H1 (cell line): ENCODE data around the gene PLAU. TPM values are rescaled to one million over a fixed set of nuclear protein-coding genes. Genes with fewer than 3 reads are reported as not detected.

Experiments used
- CTCF ChIA-PET: fragments of 300-600 bp; sonication (Branson Sonifier 250); formaldehyde crosslinking; loops from one replicate; lab custom pipeline; 2021; ENCODE audit not compliant: partially characterized antibody; lab: Charles Lee
- POLR2A ChIA-PET: fragments of 300-600 bp; sonication (Branson Sonifier 250); formaldehyde crosslinking; loops from one replicate; lab custom pipeline; 2021; ENCODE audit warnings: inconsistent platforms; ENCODE audit not compliant: partially characterized antibody; lab: Charles Lee
- DNase-seq, 2 experiments: peaks; one replicate each; pipeline versions ENCODE4 v3.0.0 to v3.0.0-alpha.2; 2010 to 2022; ENCODE audit warnings: low spot score in 2 of 2, low read depth in 1 of 2, mixed read lengths in 1 of 2
- FAIRE-seq: peaks from 2 replicates; lab custom pipeline; 2011; peaks lifted over from hg19 to GRCh38; lab: Jason Lieb, UNC
- H2AFZ ChIP-seq: 2 replicates; pipeline ENCODE4 v1.8.1; 2012; ENCODE audit warnings: low read length, inconsistent platforms
- H2AK5ac ChIP-seq: 2 replicates; pipeline ENCODE4 v1.6.1; 2013; ENCODE audit warnings: low read depth, low read length
- H2BK120ac ChIP-seq: replicated peaks from 2 replicates; pipeline ENCODE3; 2013; ENCODE audit warnings: low read depth, low read length, inconsistent platforms
- H2BK12ac ChIP-seq: 2 replicates; pipeline ENCODE4 v1.6.1; 2013; ENCODE audit warnings: low read depth, low read length
- H2BK15ac ChIP-seq: 2 replicates; pipeline ENCODE4 v1.6.1; 2013; ENCODE audit warnings: low read length
- H2BK20ac ChIP-seq: 2 replicates; pipeline ENCODE4 v1.6.1; 2013; ENCODE audit warnings: low read length
- H2BK5ac ChIP-seq: 2 replicates; pipeline ENCODE4 v1.6.1; 2013; ENCODE audit warnings: low read depth, low read length
- H3K14ac ChIP-seq: 2 replicates; pipeline ENCODE4 v1.6.1; 2013; ENCODE audit warnings: inconsistent platforms; ENCODE audit not compliant: insufficient read length
- H3K18ac ChIP-seq: 2 replicates; pipeline ENCODE4 v1.6.1; 2013; ENCODE audit warnings: low read length; ENCODE audit errors: extremely low read depth
- H3K23ac ChIP-seq: 2 replicates; pipeline ENCODE4 v1.6.1; 2013; ENCODE audit warnings: inconsistent platforms; ENCODE audit not compliant: insufficient read length
- H3K23me2 ChIP-seq: 2 replicates; pipeline ENCODE4 v1.6.1; 2013; ENCODE audit warnings: low read depth, low read length
- H3K27ac ChIP-seq: 2 replicates; pipeline ENCODE4 v1.6.1; 2011; ENCODE audit warnings: low read depth, low read length, inconsistent platforms
- H3K27me3 ChIP-seq, 4 experiments: replicated peaks in 1 of 4; 1 replicate in 1 of 4; 2 replicates in 3 of 4; pipeline versions ENCODE4 v1.6.1 to v1.8.1; 2011 to 2013; ENCODE audit warnings: low read length in 3 of 4, mild to moderate bottlenecking in 3 of 4, inconsistent platforms in 2 of 4, mixed read lengths in 2 of 4, moderate library complexity in 1 of 4; ENCODE audit not compliant: control insufficient read depth in 3 of 4, insufficient read depth in 3 of 4; ENCODE audit errors: extremely low read depth in 1 of 4
- H3K36me3 ChIP-seq, 4 experiments: 2 replicates each; pipeline versions ENCODE4 v1.6.1 to v1.8.1; 2011 to 2013; ENCODE audit warnings: mild to moderate bottlenecking in 4 of 4, low read length in 3 of 4, moderate library complexity in 2 of 4, control low read depth in 1 of 4, inconsistent platforms in 1 of 4; ENCODE audit not compliant: insufficient read depth in 4 of 4, control insufficient read depth in 2 of 4
- H3K4ac ChIP-seq: replicated peaks from 2 replicates; pipeline ENCODE3; 2013; ENCODE audit warnings: low read length, low read depth, mixed read lengths, inconsistent platforms; ENCODE audit not compliant: insufficient read length
- H3K4me1 ChIP-seq, 4 experiments: replicated peaks in 1 of 4; 1 replicate in 1 of 4; 2 replicates in 3 of 4; pipeline versions ENCODE4 v1.6.1 to v1.8.1; 2011 to 2013; ENCODE audit warnings: low read length in 3 of 4, inconsistent platforms in 2 of 4, mixed read lengths in 1 of 4; ENCODE audit not compliant: insufficient read depth in 4 of 4, control insufficient read depth in 3 of 4
- H3K4me2 ChIP-seq, 2 experiments: 2 replicates each; pipeline versions ENCODE4 v1.6.1 to v1.8.1; 2011 to 2013; ENCODE audit warnings: low read depth in 2 of 2, low read length in 2 of 2, control low read depth in 1 of 2, inconsistent platforms in 1 of 2, mild to moderate bottlenecking in 1 of 2; ENCODE audit not compliant: insufficient read depth in 1 of 2
- H3K4me3 ChIP-seq, 4 experiments: fragments of 200-600, 300-600 bp in 1 of 4; sonication (generic), shearing (Covaris generic), sonication (Bioruptor Twin) in 1 of 4; 2 replicates each; pipeline versions ENCODE4 v1.5.1 to v1.8.1; 2011 to 2016; ENCODE audit warnings: low read length in 4 of 4, low read depth in 3 of 4, control low read depth in 2 of 4, inconsistent platforms in 2 of 4, mild to moderate bottlenecking in 2 of 4, mixed read lengths in 1 of 4, moderate library complexity in 1 of 4; ENCODE audit not compliant: insufficient read depth in 2 of 4; ENCODE audit errors: extremely low read depth in 1 of 4
- H3K56ac ChIP-seq: replicated peaks from 2 replicates; pipeline ENCODE3; 2013; ENCODE audit warnings: low read depth, mild to moderate bottlenecking, mixed read lengths, low read length, inconsistent platforms; ENCODE audit not compliant: insufficient read length
- H3K79me1 ChIP-seq: 2 replicates; pipeline ENCODE4 v1.6.1; 2013; ENCODE audit warnings: low read depth, low read length, control low read depth
- H3K79me2 ChIP-seq, 2 experiments: 2 replicates each; pipeline versions ENCODE4 v1.6.1 to v1.8.1; 2012 to 2013; ENCODE audit warnings: low read length in 2 of 2, mild to moderate bottlenecking in 2 of 2, inconsistent platforms in 1 of 2; ENCODE audit not compliant: insufficient read depth in 2 of 2, control insufficient read depth in 1 of 2
- H3K9ac ChIP-seq, 4 experiments: replicated peaks in 1 of 4; 1 replicate in 1 of 4; 2 replicates in 3 of 4; pipeline versions ENCODE4 v1.6.1 to v1.8.1; 2011 to 2013; ENCODE audit warnings: low read depth in 3 of 4, low read length in 3 of 4, control low read depth in 2 of 4, mild to moderate bottlenecking in 2 of 4, moderate library complexity in 2 of 4, inconsistent platforms in 1 of 4; ENCODE audit errors: extremely low read depth in 1 of 4
- H3K9me3 ChIP-seq, 2 experiments: 2 replicates each; pipeline versions ENCODE4 v1.6.1 to v1.8.1; 2012 to 2013; ENCODE audit warnings: mild to moderate bottlenecking in 2 of 2, moderate library complexity in 2 of 2, control low read depth in 1 of 2, inconsistent platforms in 1 of 2, low read depth in 1 of 2, low read length in 1 of 2, mixed read lengths in 1 of 2; ENCODE audit not compliant: insufficient read depth in 2 of 2
- H4K20me1 ChIP-seq, 2 experiments: replicated peaks in 1 of 2; 2 replicates each; pipeline versions ENCODE3 to v1.8.1; 2011 to 2013; ENCODE audit warnings: inconsistent platforms in 2 of 2, low read length in 2 of 2, mild to moderate bottlenecking in 1 of 2; ENCODE audit not compliant: insufficient read depth in 2 of 2, control insufficient read depth in 1 of 2
- H4K5ac ChIP-seq: 2 replicates; pipeline ENCODE4 v1.6.1; 2013; ENCODE audit warnings: low read length, low read depth, mixed read lengths, inconsistent platforms; ENCODE audit not compliant: insufficient read length
- H4K8ac ChIP-seq: 2 replicates; pipeline ENCODE4 v1.8.0; 2013; ENCODE audit warnings: mild to moderate bottlenecking, moderate library complexity, low read length, inconsistent platforms; ENCODE audit not compliant: insufficient read depth; ENCODE audit errors: extremely low read depth
- H4K91ac ChIP-seq: replicated peaks from 2 replicates; pipeline ENCODE3; 2013; ENCODE audit warnings: low read length, mixed read lengths, inconsistent platforms; ENCODE audit not compliant: insufficient read length
- CHD2 ChIP-seq: IDR thresholded peaks from 2 replicates; pipeline ENCODE4 v1.6.1; 2012; ENCODE audit warnings: low read length, improper control_type of control experiment
- EGR1 ChIP-seq: IDR thresholded peaks from 2 replicates; pipeline ENCODE4 v1.6.1; 2011; ENCODE audit warnings: low read depth, low read length, borderline replicate concordance
- JUND ChIP-seq: IDR thresholded peaks from 2 replicates; pipeline ENCODE4 v1.6.1; 2011; ENCODE audit warnings: mild to moderate bottlenecking, improper control_type of control experiment, low read length
- PHF8 ChIP-seq: fragments of 200-600 bp; sonication (generic); conservative IDR thresholded peaks from 2 replicates; pipeline ENCODE4 v1.7.1; 2012; ENCODE audit warnings: low read depth, mild to moderate bottlenecking, inconsistent platforms, low read length, moderate library complexity
- RAD21 ChIP-seq, 2 experiments: IDR thresholded peaks in 1 of 2; conservative IDR thresholded peaks in 1 of 2; 2 replicates each; pipeline ENCODE4 v1.6.1; 2011; ENCODE audit warnings: low read depth in 2 of 2, low read length in 2 of 2, improper control_type of control experiment in 1 of 2, inconsistent platforms in 1 of 2, mild to moderate bottlenecking in 1 of 2, moderate library complexity in 1 of 2
- RNF2 ChIP-seq: fragments of 200-900, 300-1000 bp; sonication (generic); IDR thresholded peaks from 2 replicates; pipeline ENCODE4 v1.7.1; 2016; ENCODE audit warnings: borderline replicate concordance, low read depth, mild to moderate bottlenecking, antibody characterized with exemption, low read length; ENCODE audit not compliant: poor library complexity, severe bottlenecking; ENCODE audit errors: missing control alignments
- SUZ12 ChIP-seq: fragments of 200-600 bp; sonication (generic); IDR thresholded peaks from 2 replicates; pipeline ENCODE4 v1.6.1; 2012; ENCODE audit warnings: mild to moderate bottlenecking, inconsistent platforms, low read length, moderate library complexity, mixed read lengths
- WGBS, 2 experiments: shearing (Covaris generic) in 1 of 2; methylation state at CpG; one replicate each; pipeline versions ENCODE4 v1.1.6 to v1.1.7; 2013 to 2015; ENCODE audit warnings: low lambda C conversion rate in 2 of 2, mixed read lengths in 2 of 2, inconsistent platforms in 1 of 2, low coverage in 1 of 2, missing lambda C conversion rate in 1 of 2; ENCODE audit not compliant: insufficient replicate concordance in 2 of 2, insufficient coverage in 1 of 2, insufficient read length in 1 of 2; ENCODE audit errors: extremely low coverage in 1 of 2, missing lambda C conversion rate in 1 of 2; 5-methylcytosine and 5-hydroxymethylcytosine counted together
- long read RNA-seq, 2 experiments: library from RNA in 1 of 2; library from capped mRNA in 1 of 2; stranded (forward); transcript quantifications; one replicate each; pipeline ENCODE4 v2.0.0, GENCODE V29; 2021; ENCODE audit warnings: inconsistent platforms in 1 of 2
- polyA minus RNA-seq, 3 experiments: library from RNA; depleted of rRNA, polyadenylated mRNA; stranded (reverse); fragments of >200 nt; gene quantifications; 1 replicate in 2 of 3; 2 replicates in 1 of 3; pipeline ENCODE4 v1.2.3, GENCODE V29; 2011
- polyA plus RNA-seq, 7 experiments: library from polyadenylated mRNA; depleted of rRNA in 3 of 7; stranded (reverse) in 5 of 7; unstranded in 2 of 7; fragments of >200 nt in 5 of 7; fragments of 200-250 nt in 2 of 7; gene quantifications; 1 replicate in 5 of 7; 2 replicates in 1 of 7; 4 replicates in 1 of 7; pipeline versions ENCODE4 v1.2.1 to v1.2.3, GENCODE V29; 2011 to 2013; ENCODE audit warnings: missing spikeins in 2 of 7, mixed read lengths in 2 of 7
- total RNA-seq: library from RNA; stranded (reverse); fragmentation: NEBNext Ultra II Directional; extraction: Animal tissue kit (Norgen Biotek cat#: 25700); gene quantifications from 2 replicates; pipeline ENCODE4 v1.2.1, GENCODE V29; 2021

PLAU gene
- total RNA-seq (23.8 and 26.1 TPM in 2 replicates), polyA plus RNA-seq (2011; rRNA removed) (15.8 and 16.2 TPM in 2 replicates), polyA minus RNA-seq (2011; rRNA and poly(A)+ RNA removed) (9.7 and 10.8 TPM in 2 replicates)
- 19.5 TPM for polyA plus RNA-seq (2011; cell fraction: cytosol; rRNA removed)
- polyA plus RNA-seq (2011; cell fraction: nucleus; rRNA removed) = 21.1 TPM
- polyA plus RNA-seq (2012, experiment 1 of 2) = 19.7 to 29.1 TPM (median 26.3 TPM) in 4 replicates
- polyA plus RNA-seq (2012, experiment 2 of 2) = 23.8 TPM
- polyA plus RNA-seq (2013, experiment 1 of 2) = 30.9 TPM
- 32.5 TPM for polyA plus RNA-seq (2013, experiment 2 of 2)
- 6.0 TPM for polyA minus RNA-seq (2011; cell fraction: cytosol; rRNA and poly(A)+ RNA removed)
- polyA minus RNA-seq (2011; cell fraction: nucleus; rRNA and poly(A)+ RNA removed) = 4.4 TPM
- long read RNA-seq, experiment 1, transcript PLAU-201 (11 exons, 2,321 nt) = major isoform, 5 of 21 reads
- long read RNA-seq, experiment 1, partial matches to known transcripts = 3 of 21 reads
- long read RNA-seq, experiment 1, other reads (novel, unspliced or antisense) = 13 of 21 reads
- long read RNA-seq, experiment 2, partial matches to known transcripts = 0 of 13 reads
- long read RNA-seq, experiment 2, other reads (novel, unspliced or antisense) = 13 of 13 reads

- H3K9ac ChIP-seq = peak within 1 kb of the TSS; percentile 36 to 64 (median 52); a peak in 6 of 7 replicates
- no peak within 1 kb of the TSS for H3K56ac ChIP-seq
- peak within 1 kb of the TSS; percentile 45 for H4K5ac ChIP-seq
- no peak within 1 kb of the TSS for H3K23ac ChIP-seq
- H3K27ac ChIP-seq = no peak within 1 kb of the TSS
- 2% methylated on average over 39 of the region's 74 CpGs; no CpG with 5 or more reads in 1 of the 2 experiments for WGBS, 2 experiments
- H3K4ac ChIP-seq = no peak within 1 kb of the TSS
- peak within 1 kb of the TSS; percentile 93; the same call in 1 of the 2 replicates for H2BK20ac ChIP-seq
- peak in 1 of 2 experiments; percentile 82 for DNase-seq
- peak within 1 kb of the TSS; percentile 21; the same call in 1 of the 2 replicates for H2BK5ac ChIP-seq
- peaks cover 13 to 35% (median 29%) of the 10 kb centered on the region in 4 experiments for H3K4me1 ChIP-seq
- peak within 1 kb of the TSS; percentile 97 for H3K18ac ChIP-seq
- ChIA-PET CTCF (interaction anchor here (0.9 to 3.0 kb wide), 7 partner anchors 20 to 170 kb away, joined by 3 to 12 read pairs (median 3); no protein-coding TSS in a partner anchor), POLR2A (interaction anchor here (1.0 to 2.4 kb wide), 14 partner anchors 13 to 112 kb away, joined by 3 to 15 read pairs (median 4); no protein-coding TSS in a partner anchor)
- H3K23me2 ChIP-seq = peaks cover 12% of the 10 kb centered on the region; the same call in 1 of the 2 replicates
- peak within 1 kb of the TSS; percentile 80; the same call in 1 of the 2 replicates for H2BK12ac ChIP-seq
- no peak within 1 kb of the TSS for H4K8ac ChIP-seq
- no peak within 1 kb of the TSS for H2BK120ac ChIP-seq
- H3K36me3 ChIP-seq = no peaks in the 10 kb centered on the region
- peak within 1 kb of the TSS; percentile 72 to 84 (median 79) for H3K4me3 ChIP-seq
- no peak within 1 kb of the TSS for H2AK5ac ChIP-seq
- H4K91ac ChIP-seq = peak within 1 kb of the TSS; percentile 85
- H2AFZ ChIP-seq = peak within 1 kb of the TSS; percentile 59
- H3K4me2 ChIP-seq = peak within 1 kb of the TSS; percentile 92 to 96
- no peaks in the 10 kb centered on the region for H3K9me3 ChIP-seq
- peak within 1 kb of the TSS; percentile 72 for H2BK15ac ChIP-seq
- peaks cover 3 to 19% (median 12%) of the 10 kb centered on the region in 4 experiments; a peak in 6 of 7 replicates for H3K27me3 ChIP-seq
- H3K14ac ChIP-seq = no peak within 1 kb of the TSS
- no peaks in the 10 kb centered on the region for H4K20me1 ChIP-seq
- FAIRE-seq = no peak
- H3K79me2 ChIP-seq = no peaks in the 10 kb centered on the region
- H3K79me1 ChIP-seq = no peaks in the 10 kb centered on the region; the same call in 1 of the 2 replicates
- TF ChIP-seq RNF2 (peak; percentile 66), EGR1 (peak; percentile 50; the same call in 1 of the 2 replicates), SUZ12 (peak; percentile 59; the same call in 1 of the 2 replicates), CHD2 (no peak), JUND (no peak), PHF8 (peak; percentile 66), RAD21 (IDR thresholded peaks at IDR 0.05 in 1 of 2, conservative IDR thresholded peaks at IDR 0.05 in 1 of 2; ENCODE audit: low read depth in 2 of 2, low read length in 2 of 2) (no peak)
Observed at GRCh38 chr10:73910764-73911552, at the start of gene PLAU. PLAU (plus strand) TSS chr10:73911132; CDS start chr10:73911556, 424 bp downstream.
